Limb (tissue), 2 donors: ENCODE data around the gene SREBF1.

Source experiments
- DNase-seq, 2 donors: peaks; one replicate each; pipeline ENCODE4 v3.0.0-alpha.2; 2016; ENCODE audit errors: extremely low spot score in 2 of 2

Gene SREBF1

DNA sequence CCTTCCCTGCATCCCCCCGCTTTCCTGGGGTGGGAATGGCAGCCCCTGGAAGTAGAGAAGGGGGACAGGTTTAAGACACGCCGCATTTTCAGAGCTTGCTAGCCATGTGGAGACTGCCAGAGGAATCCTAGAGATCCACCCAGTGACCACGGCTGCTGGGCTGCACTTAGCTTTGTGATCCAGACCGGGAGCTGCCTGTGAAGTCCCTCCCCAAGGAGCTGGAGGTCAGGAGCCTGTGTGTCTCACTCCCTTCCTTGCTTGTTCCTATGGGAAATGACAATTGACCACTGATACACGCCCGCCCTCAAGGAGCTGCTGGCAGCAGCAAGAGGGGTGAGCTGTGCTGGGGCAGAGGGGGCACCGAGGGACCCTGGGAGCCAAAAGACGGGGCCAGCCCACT, 73.7 kb downstream of the SREBF1 start:
- DNase-seq: no peak

DNA sequence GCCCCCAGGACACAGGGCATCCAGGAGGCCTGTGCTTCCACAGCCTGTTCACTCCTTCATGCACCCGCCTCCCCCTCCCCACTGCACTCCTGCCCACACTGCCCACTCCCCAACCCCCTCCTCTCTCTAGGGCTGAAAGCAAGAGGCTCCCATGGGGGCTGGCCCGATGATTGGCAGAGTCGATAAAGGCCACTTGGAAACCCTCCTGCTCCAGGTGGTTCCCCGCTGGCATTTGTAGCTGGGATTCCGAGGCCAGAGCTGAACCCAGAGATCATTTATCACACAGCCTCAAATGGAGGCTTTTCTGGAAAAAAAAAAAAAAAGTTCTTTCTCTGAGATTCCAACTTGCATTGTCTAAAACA, 74.1 kb downstream of the SREBF1 start:
- DNase-seq: no peak
